Thymus (tissue), 11 donors: ENCODE results near the gene HDAC6. TPM values are rescaled to one million over a fixed set of nuclear protein-coding genes. Genes with fewer than 3 reads are reported as not detected.

Source experiments
- DNase-seq, 9 donors: peaks; one replicate each; pipeline ENCODE4 v3.0.0-alpha.2; 2013; ENCODE audit warnings: low spot score in 9 of 9, low read depth in 6 of 9, missing footprints in 1 of 9
- H3K27ac ChIP-seq, 2 donors: one replicate each; pipeline ENCODE4 v1.5.1; 2013; ENCODE audit warnings: control low read depth in 1 of 2, low read depth in 1 of 2, low read length in 1 of 2, mild to moderate bottlenecking in 1 of 2, moderate library complexity in 1 of 2
- H3K27me3 ChIP-seq, 2 donors: one replicate each; pipeline ENCODE4 v1.5.1; 2013; ENCODE audit warnings: low read length in 1 of 2; ENCODE audit not compliant: control insufficient read depth in 2 of 2, insufficient read depth in 1 of 2
- H3K36me3 ChIP-seq, 2 donors: one replicate each; pipeline ENCODE4 v1.5.1; 2013; ENCODE audit warnings: low read length in 1 of 2, mild to moderate bottlenecking in 1 of 2, moderate library complexity in 1 of 2; ENCODE audit not compliant: control insufficient read depth in 2 of 2, insufficient read depth in 2 of 2
- H3K4me1 ChIP-seq, 2 donors: one replicate each; pipeline ENCODE4 v1.5.1; 2013; ENCODE audit warnings: low read length in 2 of 2; ENCODE audit not compliant: control insufficient read depth in 2 of 2, insufficient read depth in 2 of 2
- H3K4me3 ChIP-seq, 2 donors: one replicate each; pipeline ENCODE4 v1.5.1; 2013; ENCODE audit warnings: low read length in 2 of 2, control low read depth in 1 of 2, mild to moderate bottlenecking in 1 of 2
- H3K9me3 ChIP-seq, 2 donors: one replicate each; pipeline ENCODE4 v1.5.1; 2013; ENCODE audit warnings: low read length in 1 of 2, mild to moderate bottlenecking in 1 of 2; ENCODE audit not compliant: control insufficient read depth in 2 of 2, insufficient read depth in 1 of 2
- WGBS: extraction: QIAGEN DNeasy Blood & Tissue Kit; methylation state at CpG from one replicate; pipeline ENCODE4 v1.1.7; 2013; 5-methylcytosine and 5-hydroxymethylcytosine counted together
- polyA plus RNA-seq: library from polyadenylated mRNA; stranded (reverse); fragments of 200-250 nt; gene quantifications from one replicate; pipeline ENCODE4 v1.2.3, GENCODE V29; 2013
- total RNA-seq: library from RNA; stranded (reverse); fragments of 120-200 nt; gene quantifications from one replicate; pipeline ENCODE4 v1.2.4, GENCODE V29; 2013
- donor health status: healthy.

The HDAC6 gene
- total and polyA plus RNA-seq, 2 donors = 46.0 to 109 TPM

GRCh38 chrX:48776818-48777439 is 24.9 kb upstream of the HDAC6 start:
- WGBS = 96% methylated on average over 13 of the region's 13 CpGs
- DNase-seq = no peak
- no peaks in the 10 kb centered on the region for H3K4me1 ChIP-seq
- no peak overlapping the region for H3K4me3 ChIP-seq
- H3K27ac ChIP-seq = no peak overlapping the region
- H3K9me3 ChIP-seq = no peaks in the 10 kb centered on the region
- H3K27me3 ChIP-seq = no peaks in the 10 kb centered on the region
- no peaks in the 10 kb centered on the region for H3K36me3 ChIP-seq

GRCh38 chrX:48779399-48779798 is 22.5 kb upstream of the HDAC6 start:
- Histone ChIP-seq H3K4me1 (no peaks in the 10 kb centered on the region), H3K27me3 (no peaks in the 10 kb centered on the region), H3K36me3 (no peaks in the 10 kb centered on the region), H3K4me3 (no peak overlapping the region), H3K9me3 (no peaks in the 10 kb centered on the region), H3K27ac (no peak overlapping the region)
- 96% methylated on average over 7 of the region's 7 CpGs for WGBS
- DNase-seq = no peak

GRCh38 chrX:48781705-48782104 is 20.2 kb upstream of the HDAC6 start:
- no peak overlapping the region for H3K27ac ChIP-seq
- H3K27me3 ChIP-seq = no peaks in the 10 kb centered on the region
- WGBS = 94% methylated on average over 6 of the region's 6 CpGs
- H3K4me1 ChIP-seq = no peaks in the 10 kb centered on the region
- H3K9me3 ChIP-seq = no peaks in the 10 kb centered on the region
- no peak for DNase-seq
- H3K36me3 ChIP-seq = no peaks in the 10 kb centered on the region
- no peak overlapping the region for H3K4me3 ChIP-seq

- H3K4me3 ChIP-seq = no peak overlapping the region
- DNase-seq = no peak
- H3K27me3 ChIP-seq = no peaks in the 10 kb centered on the region
- no peaks in the 10 kb centered on the region for H3K9me3 ChIP-seq
- H3K36me3 ChIP-seq = no peaks in the 10 kb centered on the region
- 94% methylated on average over 2 of the region's 2 CpGs for WGBS
- no peak overlapping the region for H3K27ac ChIP-seq
- H3K4me1 ChIP-seq = no peaks in the 10 kb centered on the region
Measured at GRCh38 chrX:48782216-48782615, 19.7 kb upstream of the HDAC6 start.

GRCh38 chrX:48782795-48783194 is 19.1 kb upstream of the HDAC6 start:
- Histone ChIP-seq H3K9me3 (no peaks in the 10 kb centered on the region), H3K4me3 (no peak overlapping the region), H3K4me1 (no peaks in the 10 kb centered on the region), H3K27me3 (no peaks in the 10 kb centered on the region), H3K27ac (no peak overlapping the region), H3K36me3 (no peaks in the 10 kb centered on the region)
- no peak for DNase-seq
- 92% methylated on average over 13 of the region's 13 CpGs for WGBS

- Histone ChIP-seq H3K9me3 (no peaks in the 10 kb centered on the region), H3K36me3 (no peaks in the 10 kb centered on the region), H3K4me1 (peaks cover 0 to 5% of the 10 kb centered on the region in 2 donors), H3K27me3 (no peaks in the 10 kb centered on the region), H3K4me3 (no peak overlapping the region), H3K27ac (no peak overlapping the region)
- DNase-seq = no peak
- WGBS = 89% methylated on average over 3 of the region's 3 CpGs
Measured at GRCh38 chrX:48784726-48785125, 17.1 kb upstream of the HDAC6 start.

GRCh38 chrX:48785186-48785539 is 16.7 kb upstream of the HDAC6 start:
- Histone ChIP-seq H3K4me3 (no peak overlapping the region), H3K4me1 (peaks cover 0 to 7% of the 10 kb centered on the region in 2 donors), H3K36me3 (no peaks in the 10 kb centered on the region), H3K9me3 (no peaks in the 10 kb centered on the region), H3K27me3 (no peaks in the 10 kb centered on the region), H3K27ac (no peak overlapping the region)
- WGBS = 100% methylated on average over 1 of the region's 1 CpG
- no peak for DNase-seq

- H3K27me3 ChIP-seq = no peaks in the 10 kb centered on the region
- no peaks in the 10 kb centered on the region for H3K36me3 ChIP-seq
- no peak overlapping the region for H3K27ac ChIP-seq
- DNase-seq = no peak
- H3K9me3 ChIP-seq = no peaks in the 10 kb centered on the region
- 94% methylated on average over 16 of the region's 16 CpGs for WGBS
- no peak overlapping the region for H3K4me3 ChIP-seq
- peaks cover 0 to 7% of the 10 kb centered on the region in 2 donors for H3K4me1 ChIP-seq
Measured at GRCh38 chrX:48785540-48786214, 16.2 kb upstream of the HDAC6 start.

- 93% methylated on average over 7 of the region's 7 CpGs for WGBS
- H3K9me3 ChIP-seq = no peaks in the 10 kb centered on the region
- H3K4me3 ChIP-seq = no peak within 1 kb of the TSS
- no peaks in the 10 kb centered on the region for H3K27me3 ChIP-seq
- H3K4me1 ChIP-seq = peaks cover 0 to 7% of the 10 kb centered on the region in 2 donors
- DNase-seq = no peak
- H3K36me3 ChIP-seq = no peaks in the 10 kb centered on the region
- no peak within 1 kb of the TSS for H3K27ac ChIP-seq
Measured at GRCh38 chrX:48786341-48786800, 15.5 kb upstream of the HDAC6 start, which contains the start of gene GATA1. Gene GATA1, plus strand, starts transcription at chrX:48786590. Its CDS starts 4,520 bp downstream, at chrX:48791110.
